GM23338 (cell line): ENCODE results near the gene PBLD. TPM values are rescaled to one million over a fixed set of nuclear protein-coding genes. Genes with fewer than 3 reads are reported as not detected.

Experiments
- ATAC-seq: fragments of 200-7000 bp; cut with Tn5 transposase; 3 replicates; pipeline ENCODE4 v1.9.1; 2020
- DNase-seq: peaks from one replicate; pipeline ENCODE4 v3.0.0-alpha.2; 2015; ENCODE audit warnings: low spot score
- H2AFZ ChIP-seq: fragments of 200-600 bp; sonication (generic); 2 replicates; pipeline ENCODE4 v1.8.0; 2016; ENCODE audit warnings: antibody characterized with exemption, mild to moderate bottlenecking, moderate library complexity
- H3F3A ChIP-seq: fragments of 200-600 bp; sonication (generic); replicated peaks from 2 replicates; pipeline ENCODE4 v1.8.0; 2017; ENCODE audit warnings: antibody characterized with exemption, mixed run types, low read depth
- H3K27ac ChIP-seq: fragments of 200-600 bp; sonication (generic); 2 replicates; pipeline ENCODE4 v1.6.1; 2016; ENCODE audit warnings: low read depth
- H3K27me3 ChIP-seq: fragments of 200-600 bp; sonication (generic); 2 replicates; pipeline ENCODE4 v1.8.0; 2016; ENCODE audit warnings: mild to moderate bottlenecking, mixed run types, moderate library complexity; ENCODE audit not compliant: insufficient read depth
- H3K36me3 ChIP-seq: fragments of 200-600 bp; sonication (generic); 2 replicates; pipeline ENCODE4 v1.8.0; 2016; ENCODE audit warnings: mild to moderate bottlenecking; ENCODE audit not compliant: insufficient read depth
- H3K4me1 ChIP-seq: fragments of 200-600 bp; sonication (generic); 2 replicates; pipeline ENCODE4 v1.8.0; 2016; ENCODE audit warnings: mild to moderate bottlenecking, moderate library complexity; ENCODE audit not compliant: insufficient read depth
- H3K4me2 ChIP-seq: fragments of 200-600 bp; sonication (generic); 2 replicates; pipeline ENCODE4 v1.7.1; 2017; ENCODE audit warnings: mixed run types
- H3K4me3 ChIP-seq: fragments of 200-600 bp; sonication (generic); 2 replicates; pipeline ENCODE4 v1.6.1; 2016; ENCODE audit warnings: mixed run types
- H3K79me2 ChIP-seq: fragments of 200-600 bp; sonication (generic); replicated peaks from 2 replicates; pipeline ENCODE4 v1.8.0; 2017; ENCODE audit warnings: mild to moderate bottlenecking; ENCODE audit not compliant: insufficient read depth
- H3K9me2 ChIP-seq: fragments of 200-600 bp; sonication (generic); 2 replicates; pipeline ENCODE4 v1.8.0; 2017; ENCODE audit not compliant: insufficient read depth
- H4K20me1 ChIP-seq: fragments of 200-600 bp; sonication (generic); replicated peaks from 2 replicates; pipeline ENCODE4 v1.8.0; 2017; ENCODE audit warnings: mild to moderate bottlenecking; ENCODE audit not compliant: insufficient read depth
- H3K27ac Mint-ChIP-seq: 2 replicates; pipeline ENCODE4 v1.8.0; 2020; ENCODE audit warnings: inconsistent platforms, mild to moderate bottlenecking, moderate library complexity, mixed read lengths
- H3K27me3 Mint-ChIP-seq: 3 replicates; pipeline ENCODE4 v1.8.0; 2022; ENCODE audit warnings: low read depth, mild to moderate bottlenecking, moderate library complexity, mixed read lengths, inconsistent platforms; ENCODE audit not compliant: insufficient read depth, poor library complexity
- H3K36me3 Mint-ChIP-seq: 3 replicates; pipeline ENCODE4 v1.8.0; 2021; ENCODE audit warnings: low read depth, mild to moderate bottlenecking, inconsistent platforms, moderate library complexity, mixed read lengths
- H3K4me1 Mint-ChIP-seq: 3 replicates; pipeline ENCODE4 v1.8.0; 2020; ENCODE audit warnings: mild to moderate bottlenecking, inconsistent platforms, mixed read lengths
- H3K4me3 Mint-ChIP-seq: 3 replicates; pipeline ENCODE4 v1.8.0; 2021; ENCODE audit warnings: moderate library complexity, mild to moderate bottlenecking, inconsistent platforms, mixed read lengths
- H3K9me3 Mint-ChIP-seq: 3 replicates; pipeline ENCODE4 v1.8.0; 2020; ENCODE audit warnings: moderate library complexity, mild to moderate bottlenecking, inconsistent platforms, mixed read lengths
- ZNF462 ChIP-seq: fragments of 250-450 bp; sonication (Bioruptor Pico); IDR thresholded peaks from 2 replicates; pipeline ENCODE4 v1.5.0; 2020; ENCODE audit warnings: mild to moderate bottlenecking, moderate library complexity
- polyA plus RNA-seq: library from polyadenylated mRNA; unstranded; fragments of >200 nt; fragmentation: Nextera tagmentation; extraction: Ambion mirVana; gene quantifications from 2 replicates; pipeline ENCODE4 v1.2.1, GENCODE V29; 2016
- total RNA-seq: library from RNA; depleted of rRNA; stranded (reverse); fragments of >200 nt; shearing (Covaris generic); gene quantifications from 2 replicates; pipeline ENCODE4 v1.2.3, GENCODE V29; 2014

PBLD gene
- total and polyA plus RNA-seq, 2 experiments from 2014 or later = 0.90 to 1.5 TPM

- H3K4me1 Mint-ChIP-seq = peaks cover 43% of the 10 kb centered on the region
These were observed 2.1 kb upstream of the PBLD start for GRCh38 chr10:68334672-68335467.

More at GRCh38 chr10:68334672-68335467, 2.1 kb upstream of the PBLD start:
- Histone ChIP-seq H3K4me1 (peaks cover 29% of the 10 kb centered on the region), H2AFZ (no peak overlapping the region), H3K36me3 (peaks cover 25% of the 10 kb centered on the region), H3K27ac (no peak overlapping the region), H3K9me2 (no peaks in the 10 kb centered on the region), H4K20me1 (peaks cover 61% of the 10 kb centered on the region), H3K27me3 (no peaks in the 10 kb centered on the region), H3K4me2 (peak overlapping the region; percentile 80), H3K79me2 (peaks cover 76% of the 10 kb centered on the region), H3K4me3 (peak overlapping the region; percentile 73), H3F3A (peaks cover 5% of the 10 kb centered on the region; the same call in 1 of the 2 replicates)
- no peak for ATAC-seq
- Mint-ChIP-seq H3K27me3 (peaks cover 26% of the 10 kb centered on the region), H3K27ac (peak overlapping the region; percentile 28; the same call in 1 of the 2 replicates), H3K9me3 (peaks cover 4% of the 10 kb centered on the region; the same call in 2 of the 3 replicates), H3K4me3 (peak overlapping the region; percentile 99), H3K36me3 (peaks cover 75% of the 10 kb centered on the region)
- TF ChIP-seq ZNF462 (CRISPR knock-in tag) = no peak
- no peak for DNase-seq
